Stimulated activated CD8-positive, alpha-beta memory T cell treated with anti-CD3 and anti-CD28 coated beads, Interleukin-7, amount 100 ng/mL, for 4 hours (primary cell): ENCODE data around the gene MRM2.

Experiments used
- DNase-seq, 2 donors: peaks; one replicate each; pipeline ENCODE4 v3.0.0-alpha.2; 2020; ENCODE audit warnings: low read depth in 2 of 2

MRM2 gene

DNA sequence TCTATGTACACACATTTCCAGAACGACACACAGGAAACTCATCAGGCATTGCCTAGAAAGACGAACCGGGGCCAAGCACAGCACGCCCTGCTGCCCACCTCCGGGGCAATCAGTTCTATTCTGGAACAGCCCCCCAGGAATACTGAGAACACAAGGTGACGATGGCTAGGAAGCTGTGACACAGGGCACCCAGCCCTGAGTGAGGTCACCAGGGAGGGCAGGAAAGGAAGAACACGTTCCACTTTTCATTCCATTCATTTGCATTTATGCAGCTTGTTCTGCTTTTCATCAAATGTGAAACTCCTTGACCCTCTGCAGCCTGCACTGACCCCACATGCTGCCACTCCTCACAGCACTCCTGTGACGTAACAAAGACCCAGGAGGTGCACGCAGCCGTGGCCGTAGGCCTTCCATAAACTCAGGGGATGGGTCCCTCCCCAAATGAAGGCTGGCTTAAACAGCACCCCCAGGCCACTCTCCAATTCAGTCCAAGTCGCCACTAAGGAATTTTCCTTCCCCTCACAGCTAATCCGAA lies 38.2 kb downstream of the MRM2 start:
- DNase-seq, result no peak

GRCh38 chr7:2202901-2203765 lies 38.9 kb downstream of the MRM2 start:
- DNase-seq, result no peak

GRCh38 chr7:2202361-2202761 lies 39.6 kb downstream of the MRM2 start:
- no peak for DNase-seq

DNA sequence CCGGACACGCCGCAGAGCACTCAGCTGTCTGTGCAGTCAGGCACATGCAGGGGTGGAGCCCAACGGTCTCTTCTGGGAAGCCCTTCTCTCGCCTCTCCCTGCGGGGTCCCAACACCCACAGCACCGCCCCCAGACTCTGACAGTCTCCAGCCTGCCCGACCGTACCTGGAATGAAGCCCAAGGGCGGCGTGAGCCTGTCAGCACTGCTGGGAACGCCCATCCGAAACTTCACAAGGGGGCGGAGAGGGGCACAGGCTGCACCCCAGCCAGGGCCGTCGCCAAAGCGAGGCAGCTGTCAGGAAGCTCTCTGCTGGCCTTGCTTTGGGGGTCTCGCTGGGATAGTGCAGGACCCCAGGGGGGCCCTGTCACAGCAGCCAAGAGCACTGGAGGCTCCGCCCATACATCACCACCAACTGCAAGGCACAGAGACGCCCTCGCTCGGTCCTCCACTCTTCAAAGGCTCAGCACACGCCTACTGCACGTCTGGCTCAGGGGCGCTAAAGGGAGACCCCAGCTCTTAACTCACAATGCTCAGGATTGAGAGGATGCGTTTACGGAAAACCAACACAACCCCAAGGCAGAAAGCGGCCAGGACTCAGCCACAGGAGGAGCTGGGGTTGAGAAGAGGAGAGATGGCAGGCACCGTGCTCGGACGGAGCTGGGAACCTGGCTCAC lies 40.2 kb downstream of the MRM2 start:
- no peak for DNase-seq

- DNase-seq, result no peak
These were observed 40.9 kb downstream of the MRM2 start for GRCh38 chr7:2201128-2201527.

DNA sequence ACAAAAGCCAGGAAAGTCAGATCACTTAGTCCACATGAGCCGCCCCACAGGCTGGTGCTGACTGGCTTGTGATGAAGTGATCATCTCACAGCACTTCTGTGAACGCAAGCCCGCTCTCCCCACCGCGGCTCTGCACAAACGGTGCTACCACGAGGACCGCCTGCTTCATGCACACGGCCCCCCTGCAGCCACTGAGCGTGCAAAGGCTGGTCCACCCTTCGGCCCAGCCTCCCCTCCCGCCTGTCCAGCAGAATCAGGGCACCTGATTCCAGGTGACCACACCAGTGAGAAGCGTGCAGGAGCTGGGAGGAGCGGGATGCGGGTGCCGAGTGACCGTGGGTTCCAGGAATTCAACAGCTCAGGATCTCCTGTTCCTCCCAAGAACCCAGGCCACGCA lies 41.4 kb downstream of the MRM2 start:
- no peak for DNase-seq

DNA sequence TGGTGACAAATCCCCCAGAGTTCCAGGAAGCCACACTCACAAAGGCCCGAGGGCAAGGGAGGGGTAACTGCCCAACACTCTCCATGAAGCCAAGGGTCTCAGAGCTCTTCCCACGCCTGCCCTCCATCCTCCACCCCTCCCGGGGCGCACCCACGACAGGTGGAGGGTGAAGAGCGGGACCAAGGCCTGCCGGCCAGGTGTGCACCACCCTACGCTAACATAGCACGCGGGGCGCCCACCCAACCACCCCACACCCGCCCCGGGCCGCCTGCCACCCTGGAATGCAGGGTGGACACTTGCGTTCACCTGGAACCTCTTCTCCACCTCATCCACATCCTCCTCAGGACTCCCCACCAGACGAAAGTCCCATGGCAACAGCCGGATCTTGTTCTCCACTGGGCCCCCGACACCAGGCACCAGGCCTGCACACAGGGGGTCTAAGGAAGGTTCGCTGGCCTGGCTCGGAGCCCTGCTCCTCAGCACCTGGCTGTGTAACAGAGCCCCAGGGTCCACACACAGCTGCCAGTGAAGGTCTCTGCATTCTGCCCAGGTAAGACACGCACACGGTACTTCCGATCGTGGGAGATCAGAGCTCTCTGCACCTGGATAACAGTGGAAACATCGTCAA lies 41.9 kb downstream of the MRM2 start:
- DNase-seq, result no peak

- no peak for DNase-seq
These were observed 42.5 kb downstream of the MRM2 start for GRCh38 chr7:2199528-2199927.

DNA sequence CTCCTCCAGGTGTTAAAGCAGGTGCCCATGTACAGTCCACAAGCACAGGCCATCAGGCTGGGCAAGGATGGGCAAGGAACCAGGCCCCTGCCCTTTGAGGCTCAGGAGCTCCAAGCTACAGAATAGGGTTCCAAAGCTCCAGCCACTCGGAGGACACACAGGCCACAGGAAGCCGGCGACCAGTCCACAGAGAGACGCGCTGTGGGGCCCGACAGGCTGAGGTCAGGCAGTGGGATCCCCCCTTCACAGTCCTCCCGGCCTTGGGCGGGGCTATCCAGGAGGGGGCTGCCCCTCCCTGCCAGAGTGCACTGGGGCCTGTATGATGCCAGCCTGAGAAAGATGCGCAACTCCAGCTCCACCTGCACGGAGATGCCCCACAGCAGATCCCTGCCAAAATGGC lies 43.2 kb downstream of the MRM2 start:
- DNase-seq, result no peak

GRCh38 chr7:2198206-2198605 lies 43.8 kb downstream of the MRM2 start:
- DNase-seq, result no peak

DNA sequence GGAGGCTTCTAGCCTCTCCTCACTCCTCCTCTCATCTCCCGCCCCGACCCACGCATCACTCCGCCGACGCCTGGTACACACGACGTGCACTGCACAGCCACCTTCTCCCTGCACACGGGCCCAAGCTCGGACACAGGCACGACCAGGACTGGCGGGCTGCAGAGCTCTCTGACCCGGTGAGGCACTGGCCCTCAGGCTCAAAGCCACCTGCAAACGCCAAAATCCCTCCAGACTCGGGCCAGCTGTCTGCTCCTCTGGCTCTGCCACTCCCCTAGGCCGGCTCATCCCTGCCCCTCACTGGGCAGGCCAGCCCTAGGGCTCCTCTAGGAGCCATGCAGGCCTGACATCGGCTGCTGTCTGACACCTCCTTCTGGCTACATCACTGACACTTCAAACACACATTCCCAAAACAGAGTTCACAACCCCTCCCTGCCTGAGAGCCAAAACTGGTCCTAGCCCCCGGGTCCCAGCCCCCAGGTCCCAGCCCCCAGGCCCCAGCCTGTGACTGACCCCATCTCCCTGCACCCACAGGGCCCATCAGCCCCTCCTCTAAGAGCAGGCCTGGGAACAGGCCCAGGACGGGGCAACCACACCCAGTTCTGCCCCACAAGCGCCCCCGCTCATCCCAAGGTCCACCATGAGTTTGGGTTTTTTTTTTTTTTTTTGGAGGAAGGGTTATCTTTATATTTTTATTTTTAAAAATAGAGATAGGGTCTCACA lies 44.4 kb downstream of the MRM2 start:
- DNase-seq, result no peak

GRCh38 chr7:2196381-2197378 lies 45.3 kb downstream of the MRM2 start:
- DNase-seq, result no peak

DNA sequence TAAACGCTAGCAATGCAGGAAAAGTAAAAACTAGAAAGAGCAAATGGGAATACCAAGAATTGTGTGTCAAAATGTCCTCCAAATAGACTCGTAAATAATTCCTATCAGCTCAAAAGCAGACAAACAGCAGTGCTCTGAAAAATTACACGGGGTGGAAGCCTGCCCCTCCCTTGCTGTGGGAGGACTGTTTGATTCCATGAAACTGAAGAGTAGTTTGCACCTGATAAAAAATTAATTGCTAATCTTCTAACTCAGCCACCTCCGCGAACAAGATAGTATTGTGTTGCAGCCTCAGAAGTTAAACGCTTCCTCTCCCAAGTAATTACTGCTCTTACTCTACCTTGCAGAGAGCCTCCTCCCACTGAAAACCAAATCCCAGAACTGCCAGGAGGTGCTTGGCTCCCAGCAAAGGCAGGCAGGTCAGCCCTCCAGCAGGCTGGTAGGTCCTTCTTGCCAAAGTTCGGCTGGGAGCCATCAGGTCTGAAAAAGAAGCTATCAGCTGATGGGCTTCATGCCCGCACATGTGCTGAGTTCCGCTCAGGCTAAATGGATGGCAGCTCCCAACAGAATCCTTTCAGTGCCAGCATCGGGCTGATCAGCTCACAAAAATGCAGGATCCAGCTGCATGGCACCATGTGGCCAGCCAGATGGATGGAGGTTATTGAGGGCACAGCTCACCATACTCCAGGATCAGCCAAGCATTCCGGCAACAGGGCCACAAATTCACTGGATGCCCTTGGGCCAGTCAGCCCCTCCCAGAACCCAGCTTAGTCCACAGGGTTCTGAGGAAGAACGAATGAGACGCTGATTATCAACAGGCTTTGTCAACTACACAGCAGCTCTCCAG lies 46.4 kb downstream of the MRM2 start:
- DNase-seq, result no peak

- no peak for DNase-seq
These were observed 48.3 kb downstream of the MRM2 start for GRCh38 chr7:2193575-2194305.

GRCh38 chr7:2192831-2193534 lies 49.0 kb downstream of the MRM2 start:
- no peak for DNase-seq

DNA sequence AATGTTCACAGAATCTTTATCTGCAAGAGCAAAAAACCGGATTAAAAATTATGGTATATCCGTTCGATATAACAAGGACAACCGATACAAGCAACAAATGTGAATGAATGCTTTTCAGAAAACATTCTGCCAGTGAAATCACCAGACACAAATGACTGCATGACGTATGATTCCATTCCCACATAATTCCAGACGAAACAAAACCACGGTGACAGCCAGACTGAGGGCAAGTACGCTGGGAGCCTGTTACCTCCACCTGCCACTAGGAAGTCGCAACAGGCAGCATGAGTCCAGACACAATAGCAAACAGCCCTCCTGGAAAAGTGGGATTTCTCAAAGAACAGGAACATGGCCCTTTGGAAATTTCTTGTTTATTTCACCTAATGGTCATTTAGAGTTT lies 51.0 kb downstream of the MRM2 start:
- no peak for DNase-seq

- DNase-seq, result no peak
These were observed 51.5 kb downstream of the MRM2 start for GRCh38 chr7:2190531-2190930.

GRCh38 chr7:2186166-2186565 lies 55.8 kb downstream of the MRM2 start:
- DNase-seq, result no peak
